K562 (cell line): ENCODE data around the gene PPP2R2B. TPM values are rescaled to one million over a fixed set of nuclear protein-coding genes. Genes with fewer than 3 reads are reported as not detected.

Experiments used
- ATAC-seq: fragments of 200-7000 bp; cut with Tn5 transposase; 3 replicates; pipeline ENCODE4 v1.9.1; 2020; ENCODE audit warnings: moderate library complexity
- BruUV-seq: library from RNA; stranded (reverse); fragments of 400-500 nt; replicated peaks from 2 replicates; lab custom pipeline; 2021; lab: Mats Ljungman, UMichigan
- CTCF ChIA-PET: fragments of 300-600 bp; formaldehyde crosslinking; extraction: SDS; loops from one replicate; lab custom pipeline; 2021; ENCODE audit warnings: low intra/inter-chr PET ratio; lab: Yijun Ruan, JAX
- POLR2A ChIA-PET: fragments of 300-600, 350-650 bp; sonication (Branson Sonifier 250); formaldehyde crosslinking; extraction: SDS; loops from one replicate; lab custom pipeline; 2021; ENCODE audit warnings: antibody characterized with exemption, inconsistent platforms; lab: Yijun Ruan, JAX
- DNase-seq, 4 experiments: peaks; one replicate each; pipeline versions ENCODE4 v3.0.0 to v3.0.0-alpha.2; 2011 to 2018; ENCODE audit warnings: low spot score in 3 of 4, mixed read lengths in 3 of 4; ENCODE audit errors: extremely low read depth in 1 of 4
- FAIRE-seq: peaks from 2 replicates; lab custom pipeline; 2011; peaks lifted over from hg19 to GRCh38; lab: Jason Lieb, UNC
- H2AFZ ChIP-seq: 2 replicates; pipeline ENCODE4 v1.6.0; 2011; ENCODE audit warnings: low read depth, low read length, control low read depth, inconsistent platforms
- H3K27ac ChIP-seq: fragments of 200-600 bp; 3 replicates; pipeline ENCODE4 v1.8.0; 2011; ENCODE audit warnings: low read depth, mild to moderate bottlenecking, control low read depth, inconsistent platforms, low read length, moderate library complexity, mixed read lengths; ENCODE audit errors: extremely low read depth
- H3K27me3 ChIP-seq, 2 experiments: fragments of 300-600 bp in 1 of 2; 2 replicates in 1 of 2; 3 replicates in 1 of 2; pipeline versions ENCODE4 v1.6.0 to v1.8.0; 2011; ENCODE audit warnings: inconsistent platforms in 2 of 2, low read length in 2 of 2, mild to moderate bottlenecking in 1 of 2, mixed read lengths in 1 of 2, moderate library complexity in 1 of 2; ENCODE audit not compliant: control insufficient read depth in 2 of 2, insufficient read depth in 2 of 2
- H3K36me3 ChIP-seq: fragments of 300-600 bp; 3 replicates; pipeline ENCODE4 v1.8.0; 2011; ENCODE audit warnings: mild to moderate bottlenecking, low read length, inconsistent platforms; ENCODE audit not compliant: control insufficient read depth, insufficient read depth
- H3K4me1 ChIP-seq, 2 experiments: fragments of 200-600 bp in 1 of 2; replicated peaks in 1 of 2; 2 replicates in 1 of 2; 3 replicates in 1 of 2; pipeline versions ENCODE4 v1.5.1 to v1.8.0; 2011; ENCODE audit warnings: inconsistent platforms in 2 of 2, low read length in 2 of 2, mild to moderate bottlenecking in 1 of 2, mixed read lengths in 1 of 2, moderate library complexity in 1 of 2; ENCODE audit not compliant: control insufficient read depth in 2 of 2, insufficient read depth in 2 of 2
- H3K4me2 ChIP-seq: 2 replicates; pipeline ENCODE4 v1.6.1; 2011; ENCODE audit warnings: low read length, control low read depth, inconsistent platforms, mixed read lengths; ENCODE audit not compliant: insufficient read depth
- H3K4me3 ChIP-seq: fragments of 200-600 bp; sonication (generic), shearing (Covaris generic); 2 replicates; pipeline ENCODE4 v1.5.1; 2016; ENCODE audit warnings: control low read depth, inconsistent platforms
- H3K79me2 ChIP-seq: fragments of 200-600 bp; 3 replicates; pipeline ENCODE4 v1.8.0; 2011; ENCODE audit warnings: low read length, inconsistent platforms; ENCODE audit not compliant: control insufficient read depth, insufficient read depth
- H3K9ac ChIP-seq, 2 experiments: 2 replicates each; pipeline versions ENCODE4 v1.6.0 to v1.6.1; 2011; ENCODE audit warnings: low read depth in 2 of 2, low read length in 2 of 2, control low read depth in 1 of 2, inconsistent platforms in 1 of 2, mild to moderate bottlenecking in 1 of 2, mixed read lengths in 1 of 2; ENCODE audit not compliant: insufficient read depth in 1 of 2
- H3K9me1 ChIP-seq: one replicate; pipeline ENCODE4 v1.6.0; 2011; ENCODE audit warnings: inconsistent platforms, mild to moderate bottlenecking, low read length, moderate library complexity; ENCODE audit not compliant: control insufficient read depth, insufficient read depth
- H3K9me3 ChIP-seq: replicated peaks from 2 replicates; pipeline ENCODE4 v1.5.1; 2011; ENCODE audit warnings: low read depth, low read length, inconsistent platforms; ENCODE audit not compliant: control insufficient read depth, insufficient read depth
- H4K20me1 ChIP-seq: replicated peaks from 2 replicates; pipeline ENCODE4 v1.6.1; 2011; ENCODE audit warnings: low read length, inconsistent platforms, mixed read lengths; ENCODE audit not compliant: control insufficient read depth, insufficient read depth
- ESRRA ChIP-seq: fragments of 450-650 bp; IDR thresholded peaks from 2 replicates; pipeline ENCODE4 v1.6.1; 2014; ENCODE audit warnings: low read depth, mild to moderate bottlenecking, moderate library complexity, borderline replicate concordance
- IFI16 ChIP-seq: fragments of 250-450 bp; sonication (Bioruptor Pico); IDR thresholded peaks from 2 replicates; pipeline ENCODE4 v2.1.2; 2022; ENCODE audit warnings: mild to moderate bottlenecking, inconsistent platforms
- NCOA6 ChIP-seq: fragments of 450-650 bp; IDR thresholded peaks from 2 replicates; pipeline ENCODE4 v1.6.1; 2017; ENCODE audit warnings: mild to moderate bottlenecking
- NFYB ChIP-seq: IDR thresholded peaks from 2 replicates; pipeline ENCODE4 v1.6.1; 2011; ENCODE audit warnings: mild to moderate bottlenecking, moderate library complexity; ENCODE audit not compliant: insufficient read length; ENCODE audit errors: extremely low read depth
- PBX2 ChIP-seq, 2 experiments: IDR thresholded peaks in 1 of 2; conservative IDR thresholded peaks in 1 of 2; 2 replicates each; pipeline ENCODE4 v1.6.1; 2016; ENCODE audit warnings: low read depth in 2 of 2, mild to moderate bottlenecking in 1 of 2, missing compliant biosample characterization in 1 of 2, missing genetic modification characterization in 1 of 2, moderate library complexity in 1 of 2
- PHB ChIP-seq: fragments of 250-450 bp; sonication (Bioruptor Pico); IDR thresholded peaks from 2 replicates; pipeline ENCODE4 v1.5.0; 2021
- POLR2AphosphoS2 ChIP-seq: IDR thresholded peaks from 2 replicates; pipeline ENCODE4 v1.6.1; 2012; ENCODE audit warnings: low read length, improper control_type of control experiment
- STAT5A ChIP-seq: IDR thresholded peaks from 2 replicates; pipeline ENCODE4 v1.6.1; 2012; ENCODE audit warnings: low read length, inconsistent platforms, borderline replicate concordance
- TCF7 ChIP-seq: sonication (generic); IDR thresholded peaks from 2 replicates; pipeline ENCODE4 v1.6.1; 2016; ENCODE audit warnings: antibody characterized with exemption, borderline replicate concordance
- TRIM25 ChIP-seq: fragments of 450-650 bp; IDR thresholded peaks from 2 replicates; pipeline ENCODE4 v1.7.0; 2016; ENCODE audit warnings: borderline replicate concordance
- U2AF2 ChIP-seq: fragments of 200-400 bp; formaldehyde crosslinking; optimal IDR thresholded peaks from 2 replicates; pipeline ENCODE3; 2017; ENCODE audit warnings: low read depth, mild to moderate bottlenecking, low read length
- ZBTB26 ChIP-seq: fragments of 450-650 bp; formaldehyde crosslinking; IDR thresholded peaks from 2 replicates; pipeline ENCODE4 v1.4.0; 2022; ENCODE audit warnings: missing genetic modification characterization
- ZBTB49 ChIP-seq: sonication (generic); formaldehyde crosslinking; IDR thresholded peaks from 2 replicates; pipeline ENCODE4 v1.8.0; 2022; ENCODE audit warnings: missing genetic modification reagents, mild to moderate bottlenecking, borderline replicate concordance
- ZSCAN32 ChIP-seq: fragments of 450-650 bp; formaldehyde crosslinking; IDR thresholded peaks from 2 replicates; pipeline ENCODE4 v1.4.0; 2020; ENCODE audit warnings: mild to moderate bottlenecking, moderate library complexity
- WGBS: fragments of 100-300 bp; shearing (Covaris generic); methylation state at CpG from one replicate; pipeline ENCODE4 v1.1.6; 2016; ENCODE audit warnings: low coverage, mixed read lengths; ENCODE audit not compliant: insufficient coverage; ENCODE audit errors: missing lambda C conversion rate; 5-methylcytosine and 5-hydroxymethylcytosine counted together
- in situ Hi-C: fragments of 300-500 bp; cut with MboI; formaldehyde crosslinking; loops from 4 replicates; pipeline ENCODE4 v1.15.0; 2018; ENCODE audit warnings: inconsistent platforms, mixed read lengths
- intact Hi-C: fragments of 100-400 bp; cut with micrococcal nuclease; formaldehyde crosslinking; loops from 2 replicates; pipeline ENCODE4 v1.14.2; 2022
- polyA plus RNA-seq, 8 experiments: library from polyadenylated mRNA; depleted of rRNA in 4 of 8; stranded (reverse) in 5 of 8; unstranded in 3 of 8; fragments of >200 nt; fragmentation: Nextera tagmentation in 2 of 8; fragmentation: Illumina TruSeq in 1 of 8; extraction: Ambion mirVana in 2 of 8; extraction: Trizol in 1 of 8; gene quantifications; 2 replicates each; pipeline versions ENCODE4 v1.2.1 to v1.2.3, GENCODE V29; 2011 to 2014; ENCODE audit warnings: inconsistent platforms in 1 of 8, missing spikeins in 1 of 8
- total RNA-seq, 7 experiments: library from RNA; depleted of rRNA in 6 of 7; stranded (reverse); fragments of >200 nt in 6 of 7; fragmentation: Illumina TruSeq in 2 of 7; extraction: Trizol in 2 of 7; gene quantifications; 2 replicates each; pipeline versions ENCODE4 v1.2.1 to v1.2.3, GENCODE V29; 2011 to 2021; ENCODE audit warnings: low replicate concordance in 1 of 7

Gene PPP2R2B
- total and polyA plus RNA-seq, 9 of the 15 experiments (the other 6 are each of a cell fraction or from before 2014, with no cell fraction given): not detected

DNA sequence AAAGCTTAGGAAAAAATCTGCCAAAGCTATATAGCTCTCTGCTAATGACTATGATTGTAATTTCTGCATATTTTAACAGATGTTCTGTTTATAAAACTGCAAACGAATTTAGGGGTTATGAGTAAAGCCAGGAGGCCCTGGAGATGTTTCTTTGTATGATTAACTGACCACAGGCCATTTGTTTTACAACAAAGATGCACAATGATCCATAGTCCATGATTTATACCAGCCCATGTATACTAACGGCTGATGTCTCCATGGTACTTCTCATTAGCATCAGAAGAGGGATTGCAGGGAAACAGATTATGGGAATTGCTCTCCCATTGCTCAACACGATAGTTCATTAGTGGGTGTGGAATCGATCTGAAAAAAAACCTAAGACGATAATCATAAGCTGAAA, 78.9 kb downstream of the PPP2R2B start (continued):
- TF ChIP-seq NCOA6 (no peak), ZBTB49 (CRISPR knock-in tag) (no peak), ESRRA (no peak)

DNA sequence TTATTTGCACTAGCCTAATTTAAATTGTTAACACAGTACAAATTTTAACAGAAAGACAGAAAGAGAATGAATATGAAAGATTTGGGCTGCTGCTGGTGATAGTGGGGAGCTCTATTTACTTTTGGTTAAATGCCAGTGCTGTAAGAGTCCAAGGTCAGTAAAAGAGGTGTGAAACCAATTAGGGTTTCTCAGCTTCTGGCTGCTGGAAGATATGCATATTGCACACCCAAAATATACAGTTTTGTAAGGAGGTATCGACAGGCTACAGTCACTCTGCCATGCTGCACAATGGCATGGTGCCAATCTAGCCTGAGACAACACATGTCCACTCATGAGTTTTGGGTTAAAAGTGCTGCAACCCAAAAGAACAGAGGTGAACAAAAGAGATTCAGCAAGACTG, 79.3 kb downstream of the PPP2R2B start:
- no peak overlapping the region for H3K4me2 ChIP-seq
- CTCF ChIA-PET: no interaction called here
- in situ Hi-C loops: no loop called here
- no TSS peak for BruUV-seq
- H3K79me2 ChIP-seq: no peaks in the 10 kb centered on the region
- no peaks in the 10 kb centered on the region for H4K20me1 ChIP-seq
- FAIRE-seq (no peak), ATAC-seq (no peak), DNase-seq (no peak)
- WGBS: 0% methylated on average over 1 of the region's 1 CpG
- no peak overlapping the region for H3K9ac ChIP-seq
- H3K27ac ChIP-seq: no peak overlapping the region
- H2AFZ ChIP-seq: no peak overlapping the region
- no peaks in the 10 kb centered on the region for H3K36me3 ChIP-seq
- POLR2A ChIA-PET: no interaction called here
- TF ChIP-seq STAT5A: no peak
- TF ChIP-seq ZBTB26 (CRISPR knock-in tag): no peak
- no peak for TF ChIP-seq PBX2 (CRISPR knock-in tag; IDR thresholded peaks at IDR 0.05; ENCODE audit: low read depth)
- no peak for TF ChIP-seq PBX2 (tag; conservative IDR thresholded peaks at IDR 0.05; ENCODE audit: low read depth)
- TF ChIP-seq TCF7: no peak
- TF ChIP-seq POLR2AphosphoS2: no peak
- no peak for TF ChIP-seq IFI16
- TF ChIP-seq NFYB: no peak
- no peak for TF ChIP-seq TRIM25
- TF ChIP-seq PHB (CRISPR knock-in tag): no peak
- no peak for TF ChIP-seq ZSCAN32 (CRISPR knock-in tag)
- no peak for TF ChIP-seq U2AF2
- H3K4me1 ChIP-seq: no peaks in the 10 kb centered on the region
- H3K27me3 ChIP-seq: no peaks in the 10 kb centered on the region
- no peaks in the 10 kb centered on the region for H3K9me1 ChIP-seq
- intact Hi-C loops: no loop called here
- no peaks in the 10 kb centered on the region; the same call in 1 of the 2 replicates for H3K9me3 ChIP-seq
- no peak overlapping the region for H3K4me3 ChIP-seq
